Measurements from ENCODE around the gene PPP1R18.
"Not testable (repeated sequence)": the region's sequence is repeated elsewhere in the genome, so short reads cannot be mapped to it uniquely, and the experiment has no call there.

- TF ChIP-seq CTCF (IDR thresholded peaks at IDR 0.05; ENCODE audit: insufficient read depth, low read depth, low read length); EZH2 (IDR thresholded peaks at IDR 0.05; ENCODE audit: insufficient read depth, low read length): not testable (repeated sequence)
Measured at GRCh38 chr6:30723843-30724741, 37.6 kb upstream of the PPP1R18 start.

Measured in astrocyte (in vitro differentiated cells and primary cell).